HepG2 (cell line): ENCODE measurements around the gene ADI1. TPM values are rescaled to one million over a fixed set of nuclear protein-coding genes. Genes with fewer than 3 reads are reported as not detected.

Source experiments
- BHLHE40 ChIP-seq: IDR thresholded peaks from 2 replicates; pipeline ENCODE4 v1.6.1; 2011; ENCODE audit warnings: low read length, improper control_type of control experiment
- CENPX ChIP-seq: sonication (generic); formaldehyde crosslinking; IDR thresholded peaks from 2 replicates; pipeline ENCODE4 v1.9.0; 2021; ENCODE audit warnings: mild to moderate bottlenecking, missing genetic modification reagents, moderate library complexity
- DR1 ChIP-seq: sonication (generic); formaldehyde crosslinking; IDR thresholded peaks from 2 replicates; pipeline ENCODE4 v1.8.0; 2021; ENCODE audit warnings: mild to moderate bottlenecking, missing genetic modification reagents, inconsistent platforms
- DZIP1 ChIP-seq: sonication (generic); formaldehyde crosslinking; IDR thresholded peaks from 2 replicates; pipeline ENCODE4 v1.5.0; 2020; ENCODE audit warnings: mild to moderate bottlenecking, missing genetic modification reagents
- IRF2 ChIP-seq: IDR thresholded peaks from 2 replicates; pipeline ENCODE4 v1.6.1; 2018; ENCODE audit warnings: missing genetic modification reagents, missing compliant biosample characterization
- KAT7 ChIP-seq: IDR thresholded peaks from 2 replicates; pipeline ENCODE4 v1.6.1; 2018; ENCODE audit warnings: borderline replicate concordance, missing compliant biosample characterization
- KMT2B ChIP-seq: IDR thresholded peaks from 2 replicates; pipeline ENCODE4 v1.6.1; 2016; ENCODE audit warnings: missing genetic modification reagents, missing compliant biosample characterization
- NFIC ChIP-seq: IDR thresholded peaks from 2 replicates; pipeline ENCODE4 v1.6.1; 2012; ENCODE audit warnings: mild to moderate bottlenecking, low read length, inconsistent platforms
- ONECUT2 ChIP-seq: sonication (generic); formaldehyde crosslinking; IDR thresholded peaks from 2 replicates; pipeline ENCODE4 v1.4.0; 2020; ENCODE audit warnings: missing genetic modification reagents
- RNF2 ChIP-seq: fragments of 450-650 bp; conservative IDR thresholded peaks from 2 replicates; pipeline ENCODE4 v1.6.1; 2016; ENCODE audit warnings: low read depth
- TOPORS ChIP-seq: sonication (generic); formaldehyde crosslinking; IDR thresholded peaks from 2 replicates; pipeline ENCODE4 v1.8.0; 2023; ENCODE audit warnings: mild to moderate bottlenecking, missing genetic modification reagents
- USF2 ChIP-seq, 2 experiments: sonication (generic) in 1 of 2; formaldehyde crosslinking in 1 of 2; IDR thresholded peaks; 2 replicates each; pipeline versions ENCODE4 v1.5.1 to v1.6.1; 2011 to 2020; ENCODE audit warnings: borderline replicate concordance in 1 of 2, low read depth in 1 of 2, low read length in 1 of 2, mild to moderate bottlenecking in 1 of 2, missing genetic modification reagents in 1 of 2, moderate library complexity in 1 of 2
- ZFP36L1 ChIP-seq: sonication (generic); formaldehyde crosslinking; IDR thresholded peaks from 2 replicates; pipeline ENCODE4 v1.8.0; 2022; ENCODE audit warnings: mild to moderate bottlenecking, missing genetic modification reagents, moderate library complexity
- ZNF256 ChIP-seq: sonication (generic); formaldehyde crosslinking; conservative IDR thresholded peaks from 2 replicates; pipeline ENCODE4 v1.4.0; 2020; ENCODE audit warnings: missing genetic modification reagents
- ZNF44 ChIP-seq: sonication (generic); formaldehyde crosslinking; IDR thresholded peaks from 2 replicates; pipeline ENCODE4 v1.5.1; 2020; ENCODE audit warnings: mild to moderate bottlenecking, missing genetic modification reagents
- ZNF557 ChIP-seq: sonication (generic); formaldehyde crosslinking; IDR thresholded peaks from 2 replicates; pipeline ENCODE4 v1.4.0; 2020; ENCODE audit warnings: missing genetic modification reagents
- ZNF564 ChIP-seq: sonication (generic); formaldehyde crosslinking; IDR thresholded peaks from 2 replicates; pipeline ENCODE4 v1.8.1; 2023; ENCODE audit warnings: mild to moderate bottlenecking, missing genetic modification reagents
- ZNF800 ChIP-seq: sonication (generic); formaldehyde crosslinking; IDR thresholded peaks from 2 replicates; pipeline ENCODE4 v1.4.0; 2020; ENCODE audit warnings: missing genetic modification reagents
- ZNF883 ChIP-seq: sonication (generic); formaldehyde crosslinking; IDR thresholded peaks from 2 replicates; pipeline ENCODE4 v1.5.1; 2020; ENCODE audit warnings: mild to moderate bottlenecking, missing genetic modification reagents; ENCODE audit errors: not compliant biosample characterization
- ZXDC ChIP-seq: sonication (generic); formaldehyde crosslinking; IDR thresholded peaks from 2 replicates; pipeline ENCODE4 v1.5.0; 2020; ENCODE audit warnings: mild to moderate bottlenecking, missing genetic modification reagents
- polyA plus RNA-seq, 8 experiments: library from polyadenylated mRNA; depleted of rRNA in 3 of 8; stranded (reverse) in 7 of 8; unstranded in 1 of 8; fragments of >200 nt; fragmentation: Illumina TruSeq in 4 of 8; extraction: Trizol in 4 of 8; gene quantifications; 2 replicates each; pipeline versions ENCODE4 v1.2.1 to v1.2.3, GENCODE V29; 2011 to 2016; ENCODE audit warnings: low read depth in 4 of 8, missing spikeins in 1 of 8, mixed read lengths in 1 of 8; ENCODE audit not compliant: insufficient read depth in 1 of 8
- total RNA-seq, 5 experiments: library from RNA; depleted of rRNA; stranded (reverse); fragments of >200 nt; fragmentation: Illumina TruSeq; extraction: Trizol; gene quantifications; 2 replicates each; pipeline ENCODE4 v1.2.3, GENCODE V29; 2016; ENCODE audit warnings: low read depth in 1 of 5

The ADI1 gene
- total and polyA plus RNA-seq, 2 of the 13 experiments (the other 11 are each of a cell fraction or from before 2014, with no cell fraction given), result 28.7 to 123 TPM

GRCh38 chr2:3535794-3536681 is 16.7 kb upstream of the ADI1 start (continued):
- TF ChIP-seq ZNF44 (CRISPR knock-in tag) (no peak), BHLHE40 (0 out of 2 replicates have a peak, but pooled peaks have one; percentile 8), DZIP1 (CRISPR knock-in tag) (no peak; the same call in 1 of the 2 replicates), ZXDC (CRISPR knock-in tag) (peak; percentile 58; the same call in 1 of the 2 replicates), ZNF557 (CRISPR knock-in tag) (no peak), RNF2 (0 out of 2 replicates have a peak, but pooled peaks have one; percentile 27), ZNF800 (CRISPR knock-in tag) (no peak), CENPX (CRISPR knock-in tag) (no peak), ZNF256 (0 out of 2 replicates have a peak, but pooled peaks have one; percentile 53), ZNF883 (CRISPR knock-in tag) (peak; percentile 33), KAT7 (CRISPR knock-in tag) (peak; percentile 92), IRF2 (CRISPR knock-in tag) (no peak), ZNF564 (CRISPR knock-in tag) (no peak), ZFP36L1 (CRISPR knock-in tag) (no peak), ONECUT2 (no peak), USF2 (IDR thresholded peaks at IDR 0.05; ENCODE audit: low read depth, low read length) (no peak), USF2 (CRISPR knock-in tag; IDR thresholded peaks at IDR 0.05; ENCODE audit: borderline replicate concordance) (no peak), KMT2B (CRISPR knock-in tag) (peak; percentile 66; the same call in 1 of the 2 replicates), NFIC (0 out of 2 replicates have a peak, but pooled peaks have one; percentile 37), DR1 (no peak), TOPORS (no peak)
